SU-DHL-6 (cell line): ENCODE data around the gene DHX9.

Experiments
- EZH2phosphoT487 ChIP-seq: fragments of 200-600 bp; sonication (generic), shearing (Covaris generic); conservative IDR thresholded peaks from 2 replicates; pipeline ENCODE4 v1.6.1; 2018; ENCODE audit warnings: mild to moderate bottlenecking, antibody characterized with exemption, low read length, moderate library complexity, mixed read lengths
- TF ChIP-seq, protein P1 (sequence below): fragments of 200-600 bp; sonication (generic); IDR thresholded peaks from one replicate; pipeline ENCODE4 v1.5.1; 2017; ENCODE audit warnings: antibody characterized with exemption, mild to moderate bottlenecking, low read length, moderate library complexity; ENCODE audit not compliant: insufficient read depth, poor library complexity, severe bottlenecking

DNA sequence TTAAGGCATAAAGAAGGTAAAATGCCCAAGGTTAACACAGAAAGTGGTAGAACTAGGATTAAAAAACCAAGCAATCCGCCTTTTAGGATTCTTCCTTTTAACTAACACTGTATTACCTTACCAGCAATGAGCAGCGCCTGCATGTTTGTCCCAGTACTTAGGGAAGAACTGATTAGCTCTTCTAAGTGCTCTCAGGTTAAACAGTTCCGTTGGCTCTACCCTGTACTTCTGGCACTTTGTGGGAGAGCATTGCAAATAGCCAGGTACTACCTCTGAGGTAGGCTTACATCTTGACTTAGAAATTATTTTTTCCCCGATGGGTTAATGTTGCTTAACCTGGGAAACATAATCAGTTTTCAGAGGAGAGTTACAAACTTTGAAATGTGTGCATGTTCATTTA, 21.5 kb downstream of the DHX9 start:
- TF ChIP-seq, protein P1, sequence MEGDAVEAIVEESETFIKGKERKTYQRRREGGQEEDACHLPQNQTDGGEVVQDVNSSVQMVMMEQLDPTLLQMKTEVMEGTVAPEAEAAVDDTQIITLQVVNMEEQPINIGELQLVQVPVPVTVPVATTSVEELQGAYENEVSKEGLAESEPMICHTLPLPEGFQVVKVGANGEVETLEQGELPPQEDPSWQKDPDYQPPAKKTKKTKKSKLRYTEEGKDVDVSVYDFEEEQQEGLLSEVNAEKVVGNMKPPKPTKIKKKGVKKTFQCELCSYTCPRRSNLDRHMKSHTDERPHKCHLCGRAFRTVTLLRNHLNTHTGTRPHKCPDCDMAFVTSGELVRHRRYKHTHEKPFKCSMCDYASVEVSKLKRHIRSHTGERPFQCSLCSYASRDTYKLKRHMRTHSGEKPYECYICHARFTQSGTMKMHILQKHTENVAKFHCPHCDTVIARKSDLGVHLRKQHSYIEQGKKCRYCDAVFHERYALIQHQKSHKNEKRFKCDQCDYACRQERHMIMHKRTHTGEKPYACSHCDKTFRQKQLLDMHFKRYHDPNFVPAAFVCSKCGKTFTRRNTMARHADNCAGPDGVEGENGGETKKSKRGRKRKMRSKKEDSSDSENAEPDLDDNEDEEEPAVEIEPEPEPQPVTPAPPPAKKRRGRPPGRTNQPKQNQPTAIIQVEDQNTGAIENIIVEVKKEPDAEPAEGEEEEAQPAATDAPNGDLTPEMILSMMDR = no peak
- no peak for TF ChIP-seq EZH2phosphoT487
